Stimulated activated CD4-positive, alpha-beta T cell treated with anti-CD3 and anti-CD28 coated beads, Interleukin-1b, Interleukin-23, amount 100 ng/mL, for 48 hours (primary cell): ENCODE data around the gene PLS1.
"Not testable (repeated sequence)": the region's sequence is repeated elsewhere in the genome, so short reads cannot be mapped to it uniquely, and the experiment has no call there.

ENCODE experiments used
- DNase-seq: peaks from one replicate; pipeline ENCODE4 v3.0.0-alpha.2; 2020

Gene PLS1

GRCh38 chr3:142597906-142598305 is 1.7 kb downstream of the PLS1 start:
- DNase-seq, result no peak

GRCh38 chr3:142601713-142602112 is 5.5 kb downstream of the PLS1 start:
- DNase-seq, result no peak

GRCh38 chr3:142602619-142603385 is 6.6 kb downstream of the PLS1 start:
- DNase-seq, result no peak

GRCh38 chr3:142603386-142603705 is 7.2 kb downstream of the PLS1 start:
- DNase-seq, result not testable (repeated sequence)

- DNase-seq, result no peak
These were observed 8.7 kb downstream of the PLS1 start for GRCh38 chr3:142604940-142605339.

- no peak for DNase-seq
These were observed 12.4 kb downstream of the PLS1 start for GRCh38 chr3:142608631-142609030.

GRCh38 chr3:142609136-142609535 is 12.9 kb downstream of the PLS1 start:
- no peak for DNase-seq

GRCh38 chr3:142611206-142611605 is 15.0 kb downstream of the PLS1 start:
- DNase-seq, result no peak

- DNase-seq, result no peak
These were observed 17.3 kb downstream of the PLS1 start for GRCh38 chr3:142613491-142613890.

GRCh38 chr3:142614059-142614626 is 17.9 kb downstream of the PLS1 start:
- no peak for DNase-seq

GRCh38 chr3:142615171-142615570 is 19.0 kb downstream of the PLS1 start:
- DNase-seq, result no peak

- DNase-seq, result no peak
These were observed 22.8 kb downstream of the PLS1 start for GRCh38 chr3:142618917-142619461.

- no peak for DNase-seq
These were observed 26.2 kb downstream of the PLS1 start for GRCh38 chr3:142622405-142622804.

GRCh38 chr3:142623194-142623593 is 27.0 kb downstream of the PLS1 start:
- no peak for DNase-seq

- DNase-seq, result no peak
These were observed 28.4 kb downstream of the PLS1 start for GRCh38 chr3:142624341-142625152.

- DNase-seq, result no peak
These were observed 28.9 kb downstream of the PLS1 start for GRCh38 chr3:142625153-142625440.

- DNase-seq, result no peak
These were observed 30.8 kb downstream of the PLS1 start for GRCh38 chr3:142626971-142627370.

- DNase-seq, result no peak
These were observed 32.6 kb downstream of the PLS1 start for GRCh38 chr3:142628801-142629200.

GRCh38 chr3:142633073-142633472 is 36.9 kb downstream of the PLS1 start:
- DNase-seq, result no peak

- DNase-seq, result no peak
These were observed 39.9 kb downstream of the PLS1 start for GRCh38 chr3:142636050-142636449.

- DNase-seq, result no peak
These were observed 40.5 kb downstream of the PLS1 start for GRCh38 chr3:142636664-142637063.

GRCh38 chr3:142638291-142638690 is 42.1 kb downstream of the PLS1 start:
- no peak for DNase-seq

GRCh38 chr3:142641504-142641903 is 45.3 kb downstream of the PLS1 start:
- DNase-seq, result no peak

- DNase-seq, result no peak
These were observed 46.8 kb downstream of the PLS1 start for GRCh38 chr3:142642956-142643355.
